Stimulated activated CD4-positive, alpha-beta T cell treated with anti-CD3 and anti-CD28 coated beads, Interleukin-15, amount 100 ng/mL, for 24 hours (primary cell): ENCODE data around the gene PPP2R2C.

Experiments used
- DNase-seq: peaks from one replicate; pipeline ENCODE4 v3.0.0-alpha.2; 2020

PPP2R2C gene

DNA sequence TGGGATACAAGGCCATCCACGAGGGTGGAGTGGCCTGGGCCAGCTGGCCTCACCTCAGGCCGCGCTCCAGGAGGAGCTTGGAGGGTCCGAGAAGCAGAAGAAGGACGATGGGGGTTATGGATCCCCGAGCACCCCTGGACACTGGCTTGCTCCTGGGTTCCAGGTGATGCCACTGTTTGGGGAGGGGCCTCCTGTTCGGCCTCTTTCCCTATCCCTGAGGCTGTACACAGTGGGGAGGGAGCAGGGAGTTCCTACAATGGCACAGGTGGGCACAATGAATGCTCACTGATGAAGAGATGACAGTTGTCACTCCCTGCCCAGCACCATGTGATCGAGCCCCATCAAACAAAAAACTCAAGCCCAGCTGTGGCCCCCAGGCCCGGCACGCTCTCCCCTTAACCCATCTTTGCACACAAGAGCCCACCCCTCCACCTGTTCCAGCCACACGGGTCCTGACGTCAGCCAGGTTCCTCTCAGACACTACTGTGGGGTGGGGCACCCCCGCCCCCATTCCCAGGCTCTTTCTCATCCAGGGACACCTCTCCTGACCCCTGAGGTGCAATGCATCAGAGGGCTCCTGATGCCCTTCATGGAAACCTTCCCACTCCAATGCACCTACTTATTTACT lies 132.5 kb downstream of the PPP2R2C start:
- no peak for DNase-seq

DNA sequence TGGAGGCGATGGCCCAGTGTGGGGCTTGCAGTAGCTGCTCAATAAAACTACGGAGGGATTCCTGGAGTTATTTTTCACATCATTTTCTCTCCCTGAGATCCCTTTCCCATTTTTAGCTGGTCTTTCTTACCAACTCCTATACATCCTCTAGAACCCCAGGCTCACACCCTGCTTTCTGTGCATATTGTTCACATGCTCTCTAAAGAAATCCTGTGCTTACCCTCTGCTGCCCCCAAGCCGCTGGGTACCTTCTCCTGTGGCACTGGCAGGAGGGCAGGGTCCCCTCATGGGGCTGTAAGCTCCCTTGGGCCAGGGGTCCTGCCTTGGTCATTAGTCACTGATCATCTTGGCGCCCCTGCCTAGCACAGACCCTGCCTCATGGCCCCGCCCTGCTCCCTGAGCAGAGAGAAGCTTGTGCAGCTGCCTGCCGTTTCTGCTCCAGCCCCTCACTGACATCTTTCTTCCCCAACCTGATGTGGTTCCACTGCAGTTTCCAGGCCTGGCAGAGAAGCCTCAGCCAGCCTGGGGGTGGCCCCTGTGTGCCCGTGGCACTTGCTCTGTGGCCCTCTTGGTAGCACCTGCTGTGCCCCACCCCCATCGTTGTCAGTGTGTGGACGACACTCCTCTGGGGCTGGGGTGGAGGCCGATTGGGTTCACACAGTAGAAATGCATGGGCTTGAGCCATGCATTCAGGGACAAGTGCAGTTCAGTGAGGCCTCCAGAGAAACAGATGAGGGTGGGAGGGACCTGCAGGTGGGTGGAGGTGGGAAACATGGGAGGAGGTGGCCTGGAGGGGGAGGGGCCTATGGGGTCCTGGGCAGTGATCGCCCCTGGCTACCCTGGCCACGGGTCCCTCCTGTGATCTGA lies 133.2 kb downstream of the PPP2R2C start:
- no peak for DNase-seq

DNA sequence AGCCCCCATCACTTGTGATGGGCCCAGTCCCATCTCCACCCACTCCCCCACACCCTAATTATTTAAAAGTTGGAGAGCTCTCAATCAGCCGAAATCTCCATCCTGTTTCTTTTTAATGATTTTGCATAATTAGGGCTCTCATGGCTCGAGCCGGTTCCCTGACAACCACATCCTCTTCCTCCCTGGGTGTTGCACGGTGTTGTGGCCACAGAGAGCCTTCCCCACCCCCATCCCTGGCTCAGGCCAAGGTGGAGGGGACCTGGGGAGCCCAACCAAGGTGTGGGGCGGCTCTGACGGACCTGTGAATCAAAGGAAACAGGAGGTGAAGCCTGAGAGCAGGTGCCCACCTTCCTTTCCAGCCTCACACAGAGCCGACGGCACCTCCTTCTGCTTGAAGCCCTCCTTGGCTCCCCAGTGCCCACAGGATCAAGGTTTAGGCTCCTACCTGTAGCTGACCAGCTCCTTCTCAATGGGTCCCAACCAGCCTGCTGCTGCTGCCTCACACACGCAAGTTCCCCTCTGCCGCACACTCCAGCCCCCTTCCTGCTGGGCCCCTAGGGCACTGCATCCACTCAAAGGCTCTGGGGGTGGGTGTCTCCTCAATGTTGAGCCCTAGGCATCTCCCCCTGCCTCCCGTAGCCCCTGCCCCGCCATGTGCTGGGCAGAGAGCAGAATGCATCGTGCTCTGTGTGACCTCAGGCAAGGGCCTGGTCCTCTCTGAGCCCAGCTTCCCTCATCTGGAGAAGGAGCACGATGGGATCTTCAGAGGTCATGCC lies 134.1 kb downstream of the PPP2R2C start:
- DNase-seq, result no peak

DNA sequence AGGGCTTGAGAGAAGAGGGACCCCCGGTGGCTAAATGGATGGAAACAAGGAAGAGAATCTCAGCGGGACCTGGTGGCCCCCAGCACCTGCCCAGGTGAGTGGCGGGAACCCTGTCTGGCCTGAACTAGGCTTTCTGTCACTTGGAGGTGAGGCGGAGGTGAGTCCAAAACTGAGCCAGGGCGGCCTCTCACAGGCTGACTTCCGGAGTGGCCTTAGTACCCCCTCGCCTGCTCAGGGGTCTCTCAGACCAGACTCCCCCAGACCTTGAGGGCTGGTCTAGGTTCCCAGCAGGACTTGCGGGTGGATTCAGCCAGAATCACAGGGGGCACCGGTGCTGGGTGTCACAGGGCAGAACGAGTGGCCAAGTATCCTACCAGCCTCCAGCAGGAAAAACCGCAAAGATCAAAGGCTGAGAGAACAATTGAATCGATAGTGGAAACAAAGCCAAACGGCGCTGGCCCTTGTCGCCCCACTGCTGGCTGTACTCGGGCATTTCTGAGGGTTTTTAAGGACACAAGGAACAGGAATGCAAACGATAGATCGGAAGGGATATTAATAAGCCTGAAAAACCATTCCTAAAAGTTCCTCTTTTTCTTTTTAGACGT lies 135.0 kb downstream of the PPP2R2C start:
- DNase-seq, result no peak

DNA sequence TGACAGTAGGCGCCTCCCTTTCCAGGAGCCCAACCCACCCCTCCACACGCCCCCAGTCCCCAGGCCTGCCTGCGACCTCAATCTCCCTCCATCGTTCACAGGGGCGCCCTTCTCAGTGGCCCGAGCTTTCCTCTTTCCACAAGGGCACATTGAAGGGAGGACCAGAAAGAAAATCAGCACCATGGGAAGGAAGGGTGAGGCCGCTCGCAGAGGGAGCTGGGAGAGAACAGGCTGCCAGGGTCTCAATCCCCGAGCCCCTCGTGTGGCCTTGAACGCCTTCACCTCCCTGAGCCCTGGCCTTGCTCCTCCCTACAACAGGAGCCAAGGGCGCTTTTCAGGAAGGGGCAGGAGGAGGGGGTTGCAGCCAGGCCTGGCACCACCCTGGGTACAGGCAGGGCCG lies 136.2 kb downstream of the PPP2R2C start:
- DNase-seq, result no peak

DNA sequence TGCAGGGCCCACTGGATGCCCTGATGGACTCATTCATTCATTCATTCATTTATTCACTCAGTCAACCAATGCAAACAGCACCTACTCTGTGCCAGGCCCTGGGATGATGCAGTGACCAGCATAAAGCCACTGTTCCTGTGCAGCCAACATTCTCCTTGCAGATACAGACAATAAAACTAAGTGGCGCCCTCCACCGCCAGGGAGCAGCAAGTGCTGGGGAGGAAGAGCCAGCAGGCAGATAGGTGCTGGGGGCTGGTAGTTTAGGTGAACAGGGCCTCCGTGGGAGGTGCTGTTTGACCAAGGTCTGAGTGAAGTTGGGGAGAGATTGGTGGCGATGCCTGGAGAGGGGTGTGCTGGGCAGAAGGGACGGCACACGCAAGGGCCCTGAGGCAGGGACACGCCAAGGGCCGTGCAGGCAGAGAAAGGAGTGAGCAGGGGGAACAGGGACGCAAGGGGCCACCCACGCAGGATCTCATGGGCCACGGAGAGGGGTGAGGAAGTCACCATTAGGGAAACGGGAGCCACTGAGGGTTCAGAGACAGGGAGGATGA lies 137.3 kb downstream of the PPP2R2C start:
- no peak for DNase-seq

DNA sequence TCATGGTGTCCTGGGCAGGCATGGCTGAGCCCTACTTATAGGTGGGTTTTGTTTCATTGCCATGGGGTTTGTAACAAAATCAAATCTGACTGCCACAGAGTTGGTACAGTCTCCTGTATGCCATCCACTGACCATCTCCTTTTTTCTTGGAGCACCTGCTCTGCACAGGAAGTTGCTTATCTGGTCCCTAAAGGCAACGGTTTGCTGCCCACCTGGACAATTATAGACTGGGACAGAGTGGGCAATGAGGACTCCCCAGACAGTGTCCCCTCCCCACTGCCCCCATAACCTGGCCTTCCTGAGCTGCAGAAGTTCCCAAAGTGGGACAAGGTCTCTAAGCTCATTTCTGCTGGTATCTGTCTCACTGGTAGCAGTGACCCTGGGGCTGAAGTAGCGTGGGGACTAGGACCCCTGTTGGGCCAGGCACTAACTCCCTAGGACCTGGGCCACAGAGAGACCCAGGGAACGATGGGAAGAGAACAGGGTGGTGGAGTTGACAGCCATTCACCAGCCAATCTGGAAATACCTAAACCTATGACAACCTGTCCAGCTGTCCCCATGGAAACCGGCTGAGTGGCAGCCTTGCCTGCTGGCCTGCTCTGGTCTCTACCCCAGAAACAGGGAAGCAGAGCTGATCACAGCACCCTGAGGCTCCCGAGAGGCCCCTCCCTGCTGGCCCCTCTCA lies 138.1 kb downstream of the PPP2R2C start:
- no peak for DNase-seq

DNA sequence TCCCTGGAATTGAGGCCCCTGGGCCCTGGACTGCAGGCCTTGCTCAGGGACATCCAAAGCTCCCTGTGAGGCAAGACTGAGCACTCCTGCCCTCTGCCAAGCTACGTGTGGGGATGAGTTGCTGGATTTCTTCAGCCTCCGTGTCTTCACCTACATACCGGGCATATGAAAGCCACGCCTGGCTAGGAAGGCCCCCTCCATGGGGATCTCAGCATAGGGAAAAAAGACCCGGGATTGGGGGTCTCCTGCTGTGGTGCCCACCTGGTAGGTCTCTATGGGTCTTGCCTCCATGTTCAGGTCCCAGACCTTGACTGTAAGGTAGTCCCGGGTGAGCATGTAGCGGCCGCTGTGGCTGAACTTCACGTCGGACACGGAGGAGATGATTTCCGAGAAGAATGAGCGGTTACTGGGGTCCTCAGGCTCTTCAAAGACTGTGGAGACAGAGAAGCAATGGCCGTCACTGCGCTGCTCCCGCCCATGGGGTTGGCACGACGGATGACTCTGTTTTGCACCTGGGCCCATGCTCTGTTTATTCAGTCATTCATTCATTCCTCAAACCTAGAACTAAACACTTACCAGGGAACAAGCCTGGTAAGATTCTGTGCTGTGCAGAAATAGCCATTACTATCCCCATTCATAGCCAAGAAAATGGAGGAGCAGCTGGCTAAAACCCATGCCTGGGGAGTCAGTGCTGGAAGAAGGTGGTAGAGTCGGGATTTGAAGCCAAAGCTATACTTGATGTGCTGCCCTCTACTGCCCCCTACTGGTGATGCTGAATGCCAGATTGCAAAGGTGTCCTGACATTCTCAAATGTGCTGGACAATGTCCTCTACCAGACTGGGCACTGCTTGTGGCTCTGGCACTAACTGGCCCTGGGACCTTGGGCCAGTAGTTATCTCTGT lies 138.9 kb downstream of the PPP2R2C start:
- peak; percentile 48 for DNase-seq

DNA sequence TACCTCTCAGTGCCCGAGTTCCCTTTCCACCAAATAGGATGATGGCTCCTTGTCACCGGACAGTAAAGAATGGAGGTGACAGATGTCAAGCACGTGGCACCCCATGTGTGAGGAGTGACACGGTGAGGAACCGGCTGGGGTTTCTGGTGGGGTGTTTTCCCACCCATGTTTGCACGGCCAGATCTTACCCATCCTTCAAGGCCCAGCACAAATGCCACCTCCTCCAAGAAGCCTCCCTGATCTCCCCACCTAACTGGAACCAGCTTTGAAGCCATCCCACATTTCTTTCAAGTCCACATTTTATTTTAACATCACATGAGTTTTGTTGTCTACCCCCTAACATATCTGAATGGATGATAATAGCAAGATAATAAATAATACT lies 139.8 kb downstream of the PPP2R2C start:
- DNase-seq, result no peak

DNA sequence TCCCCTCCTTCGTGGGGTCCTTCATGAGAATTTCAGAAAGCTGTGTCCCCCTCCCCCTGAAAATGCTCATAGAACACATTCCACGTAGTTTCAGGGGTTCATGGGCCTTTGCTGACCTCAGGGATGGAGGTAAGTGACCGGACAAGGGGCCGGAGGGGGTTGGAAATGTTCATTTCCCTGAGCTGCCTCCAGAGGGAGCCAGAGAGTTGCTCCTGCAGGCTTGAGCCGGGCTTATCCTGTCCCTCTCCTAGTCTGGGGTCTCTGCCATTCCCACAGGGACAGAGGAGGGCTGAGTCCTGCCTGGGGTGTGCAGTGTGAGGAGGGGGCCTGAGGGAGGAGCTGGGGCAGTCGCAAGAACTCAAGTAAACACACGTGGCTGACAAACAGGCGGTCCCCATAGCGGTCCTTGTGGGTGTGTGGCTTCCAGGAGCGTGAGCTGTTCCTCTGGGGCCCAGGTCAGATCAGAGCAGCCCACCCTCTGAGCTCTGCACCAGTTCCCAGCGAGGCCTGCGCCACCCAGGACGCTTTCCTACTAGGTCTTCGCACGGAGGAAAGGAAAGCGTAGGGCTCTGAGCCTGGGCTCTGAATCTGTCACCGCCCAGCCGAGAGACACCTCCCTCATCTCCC lies 140.3 kb downstream of the PPP2R2C start:
- peak; percentile 34 for DNase-seq

DNA sequence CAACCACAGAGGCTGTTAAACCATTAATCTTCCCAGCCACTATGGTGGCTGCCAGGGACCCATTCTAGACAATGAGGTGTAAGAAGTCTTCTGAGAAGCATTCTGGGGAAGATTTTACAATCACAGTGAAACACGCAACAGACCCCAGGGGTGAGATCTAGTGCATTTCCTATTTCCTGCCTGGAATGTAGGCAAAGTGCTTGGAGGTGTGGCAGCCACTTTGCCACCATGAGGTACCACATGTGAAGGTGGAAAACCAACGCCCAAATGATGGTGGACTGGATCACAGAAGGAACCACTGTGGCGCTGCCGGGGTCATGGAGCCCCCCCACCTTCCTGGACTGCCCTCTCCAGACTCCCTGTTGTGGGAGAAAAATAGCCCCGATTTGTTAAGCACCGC lies 140.9 kb downstream of the PPP2R2C start:
- no peak for DNase-seq

DNA sequence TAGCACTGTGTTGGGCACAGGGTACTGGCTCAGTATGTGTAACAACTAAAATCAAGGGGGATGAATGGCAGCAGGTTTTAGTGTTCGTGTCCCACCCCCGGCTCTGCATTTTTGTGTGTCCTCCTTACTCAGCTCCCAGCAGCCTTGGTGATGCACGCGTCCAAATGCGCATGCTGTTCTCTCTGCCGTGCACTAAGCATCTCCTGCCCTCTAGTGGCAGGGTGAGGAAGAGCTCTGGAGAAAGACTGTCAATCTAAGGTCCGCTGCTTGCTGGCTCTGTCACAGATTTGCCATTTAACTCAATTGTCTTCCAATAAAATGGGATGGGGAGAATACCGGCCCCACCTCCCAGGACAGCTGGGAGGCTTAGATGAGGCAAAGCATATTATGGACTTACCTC lies 141.4 kb downstream of the PPP2R2C start:
- DNase-seq, result peak; percentile 44

DNA sequence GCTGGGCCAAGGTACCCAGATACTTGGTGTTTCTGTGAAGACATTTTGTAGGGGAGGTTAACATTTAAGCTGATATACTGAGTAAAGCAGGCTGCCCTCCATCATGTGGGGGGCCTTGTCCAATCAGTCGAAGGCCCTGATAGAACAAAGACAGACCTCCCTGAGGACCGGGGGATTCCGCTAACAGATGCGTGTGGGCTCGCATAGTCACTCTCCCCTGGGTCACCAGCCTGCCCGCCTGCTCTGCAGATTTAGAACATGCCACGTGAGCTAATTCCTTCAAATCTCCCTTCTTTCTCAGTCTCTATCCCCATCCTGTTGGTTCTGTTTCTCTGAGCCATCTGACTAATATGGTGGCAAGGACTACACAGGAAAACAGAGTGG lies 142.0 kb downstream of the PPP2R2C start:
- DNase-seq, result no peak

DNA sequence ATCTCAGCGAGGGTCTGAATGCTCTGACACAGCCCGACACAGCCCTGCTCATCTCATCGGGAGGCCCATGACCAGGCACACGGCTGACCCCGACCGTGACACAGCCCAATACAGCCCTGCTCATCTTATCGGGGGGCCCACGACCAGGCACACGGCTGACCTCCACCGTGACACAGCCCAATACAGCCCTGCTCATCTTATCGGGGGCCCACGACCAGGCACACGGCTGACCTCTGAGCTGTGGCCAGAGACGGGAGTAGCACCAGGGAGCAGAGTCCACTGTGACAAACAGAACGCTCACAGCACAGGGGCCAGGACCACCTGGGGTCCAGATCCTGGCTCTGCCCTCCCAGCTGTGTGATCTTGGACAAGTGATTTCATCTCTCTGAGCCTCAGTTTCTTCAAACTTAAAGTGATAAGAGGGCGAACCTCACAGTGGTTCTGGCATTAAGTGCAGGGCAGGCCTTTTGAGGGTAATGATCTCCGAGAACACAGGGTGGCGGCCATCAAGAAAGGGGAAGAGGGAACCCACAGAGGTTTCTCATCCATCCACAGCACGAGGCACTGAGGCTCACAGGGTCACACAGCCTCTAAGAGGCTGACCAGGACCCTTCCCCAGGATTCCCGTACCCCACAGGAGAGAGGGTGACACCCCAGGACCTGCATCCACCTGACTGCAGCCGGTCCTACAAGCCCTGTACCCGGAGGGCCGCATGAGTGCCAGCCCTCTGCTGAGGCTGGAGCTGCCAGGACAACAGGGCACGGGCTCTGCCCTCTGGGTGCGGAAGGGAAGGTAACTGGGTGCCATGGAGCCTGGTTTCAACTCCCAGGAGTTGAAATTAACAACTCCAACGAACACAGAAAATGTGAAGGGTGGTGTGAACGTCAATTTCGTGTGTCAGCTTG lies 142.7 kb downstream of the PPP2R2C start:
- DNase-seq, result no peak

DNA sequence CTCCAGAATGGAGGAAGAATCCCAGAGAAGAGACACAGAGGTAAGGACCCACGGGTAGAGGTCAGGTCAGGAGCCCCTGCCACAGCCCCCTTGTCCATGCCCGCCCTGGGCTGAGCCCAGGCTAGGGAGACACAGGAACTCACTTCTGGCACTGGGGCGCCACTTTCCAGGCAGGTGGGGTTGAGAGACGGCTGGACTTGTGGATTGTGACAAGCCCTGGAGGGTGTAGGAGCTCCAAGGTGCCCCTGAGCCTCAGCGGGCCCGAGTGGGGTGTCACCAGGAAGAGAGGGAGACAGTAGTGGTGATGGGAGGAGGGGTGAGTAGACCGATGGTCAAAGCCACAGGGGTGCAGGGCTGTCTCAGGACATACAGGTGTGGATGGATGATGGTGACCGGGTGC lies 143.9 kb downstream of the PPP2R2C start:
- DNase-seq, result no peak

DNA sequence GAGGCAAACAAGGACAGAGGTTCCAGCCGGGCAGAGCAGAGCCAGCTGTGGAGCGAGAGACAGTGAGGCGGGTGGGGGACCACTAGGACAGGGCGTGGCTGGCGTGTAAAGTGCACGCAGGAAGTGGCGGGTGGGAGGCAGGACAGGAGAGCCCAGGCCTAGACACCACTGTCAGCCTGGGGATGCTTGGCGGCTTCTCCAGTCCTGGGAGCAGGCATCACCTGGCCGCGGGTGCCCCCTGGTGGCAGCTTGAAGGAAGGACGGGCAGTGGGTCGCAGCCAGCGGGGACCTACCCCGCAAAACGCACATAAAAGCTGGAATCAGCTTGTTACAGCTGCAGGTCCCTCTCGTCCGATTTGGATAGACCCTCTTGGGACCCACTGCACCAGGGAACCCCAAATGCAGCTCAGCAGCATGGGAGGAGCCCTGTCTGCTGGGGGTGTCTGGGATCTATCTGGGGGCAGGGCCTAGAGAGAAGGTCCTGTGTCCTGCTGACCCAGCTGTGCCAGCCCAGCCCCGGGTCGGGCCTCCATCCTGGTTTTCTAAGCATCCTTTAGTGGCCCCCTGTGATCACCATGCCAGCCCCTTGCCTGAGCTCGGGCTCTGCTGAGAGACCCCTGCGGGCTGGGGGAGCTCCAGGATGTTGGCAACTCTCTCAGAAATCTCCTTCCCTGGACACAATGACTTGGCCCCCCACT lies 145.0 kb downstream of the PPP2R2C start:
- DNase-seq, result peak; percentile 83

DNA sequence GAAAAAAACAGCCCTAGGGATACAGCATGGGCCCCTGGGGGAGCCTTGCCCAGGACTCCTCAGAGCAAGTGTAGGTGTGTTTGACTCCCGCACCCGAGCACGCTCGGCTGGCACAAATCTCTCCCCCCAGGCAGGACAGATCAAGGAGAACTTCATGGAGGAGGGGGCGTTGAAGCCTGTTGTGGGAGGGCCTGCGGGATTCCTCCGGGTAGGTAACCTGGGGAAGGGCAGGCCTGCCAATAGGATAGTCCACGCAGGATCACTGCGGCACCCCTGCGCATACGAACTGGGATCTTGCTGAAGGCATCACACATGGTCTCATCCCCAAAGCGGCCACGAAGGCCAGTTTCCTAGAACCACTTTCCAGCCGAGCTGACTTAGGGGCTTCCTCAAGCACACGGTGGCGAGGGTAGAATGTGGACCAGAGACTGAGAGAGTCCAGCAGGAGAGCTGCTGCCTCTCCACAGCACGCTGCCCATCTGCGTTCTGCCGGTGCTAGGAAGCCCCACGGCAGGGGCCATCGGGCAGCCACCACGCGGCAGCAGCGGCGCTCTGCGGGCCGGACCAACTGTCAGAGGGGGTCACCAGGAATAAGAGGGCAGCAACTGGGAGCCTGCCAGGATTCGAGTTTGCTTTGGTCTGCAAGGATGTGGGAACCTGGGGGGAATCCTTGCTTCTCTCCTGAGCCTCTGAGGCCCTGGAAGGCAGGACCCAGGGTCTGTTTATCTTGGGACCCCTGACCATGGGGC lies 145.9 kb downstream of the PPP2R2C start:
- no peak for DNase-seq

DNA sequence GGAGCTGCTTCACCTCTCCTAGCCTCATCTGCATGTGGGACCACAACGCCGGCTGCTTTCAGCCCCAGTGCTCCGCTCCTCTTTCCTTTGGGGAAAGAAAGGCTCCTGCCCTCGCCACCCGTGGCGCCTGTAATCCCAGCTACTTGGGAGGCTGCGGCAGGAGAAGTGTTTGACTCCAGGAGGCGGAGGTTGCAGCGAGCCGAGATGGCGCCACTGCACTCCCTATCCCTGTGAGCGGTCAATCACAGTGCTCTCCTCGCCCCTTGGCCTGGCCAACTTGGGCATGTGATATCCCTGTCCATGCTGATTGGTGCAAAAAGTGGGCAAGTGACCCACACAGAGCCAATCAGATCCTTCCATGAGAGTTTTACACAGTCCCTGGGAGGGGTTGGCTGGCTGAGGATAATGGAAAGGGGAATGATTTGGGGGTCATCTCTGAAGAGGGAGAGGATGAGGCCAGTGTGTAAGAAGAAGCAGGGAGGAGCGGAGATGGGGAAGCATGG lies 146.6 kb downstream of the PPP2R2C start:
- no peak for DNase-seq
